H1 (cell line): ENCODE measurements around the gene WASL. TPM values are rescaled to one million over a fixed set of nuclear protein-coding genes. Genes with fewer than 3 reads are reported as not detected.
A peak's percentile ranks its signal among the peaks of the same experiment; 100 is the strongest.

Experiments used
- CTCF ChIA-PET: fragments of 300-600 bp; sonication (Branson Sonifier 250); formaldehyde crosslinking; loops from one replicate; lab custom pipeline; 2021; ENCODE audit not compliant: partially characterized antibody; lab: Charles Lee
- POLR2A ChIA-PET: fragments of 300-600 bp; sonication (Branson Sonifier 250); formaldehyde crosslinking; loops from one replicate; lab custom pipeline; 2021; ENCODE audit warnings: inconsistent platforms; ENCODE audit not compliant: partially characterized antibody; lab: Charles Lee
- DNase-seq, 2 experiments: peaks; one replicate each; pipeline versions ENCODE4 v3.0.0 to v3.0.0-alpha.2; 2010 to 2022; ENCODE audit warnings: low spot score in 2 of 2, low read depth in 1 of 2, mixed read lengths in 1 of 2
- FAIRE-seq: peaks from 2 replicates; lab custom pipeline; 2011; peaks lifted over from hg19 to GRCh38; lab: Jason Lieb, UNC
- H2AFZ ChIP-seq: 2 replicates; pipeline ENCODE4 v1.8.1; 2012; ENCODE audit warnings: low read length, inconsistent platforms
- H2AK5ac ChIP-seq: 2 replicates; pipeline ENCODE4 v1.6.1; 2013; ENCODE audit warnings: low read depth, low read length
- H2BK120ac ChIP-seq: replicated peaks from 2 replicates; pipeline ENCODE3; 2013; ENCODE audit warnings: low read depth, low read length, inconsistent platforms
- H2BK12ac ChIP-seq: 2 replicates; pipeline ENCODE4 v1.6.1; 2013; ENCODE audit warnings: low read depth, low read length
- H2BK15ac ChIP-seq: 2 replicates; pipeline ENCODE4 v1.6.1; 2013; ENCODE audit warnings: low read length
- H2BK20ac ChIP-seq: 2 replicates; pipeline ENCODE4 v1.6.1; 2013; ENCODE audit warnings: low read length
- H2BK5ac ChIP-seq: 2 replicates; pipeline ENCODE4 v1.6.1; 2013; ENCODE audit warnings: low read depth, low read length
- H3K14ac ChIP-seq: 2 replicates; pipeline ENCODE4 v1.6.1; 2013; ENCODE audit warnings: inconsistent platforms; ENCODE audit not compliant: insufficient read length
- H3K18ac ChIP-seq: 2 replicates; pipeline ENCODE4 v1.6.1; 2013; ENCODE audit warnings: low read length; ENCODE audit errors: extremely low read depth
- H3K23ac ChIP-seq: 2 replicates; pipeline ENCODE4 v1.6.1; 2013; ENCODE audit warnings: inconsistent platforms; ENCODE audit not compliant: insufficient read length
- H3K23me2 ChIP-seq: 2 replicates; pipeline ENCODE4 v1.6.1; 2013; ENCODE audit warnings: low read depth, low read length
- H3K27ac ChIP-seq: 2 replicates; pipeline ENCODE4 v1.6.1; 2011; ENCODE audit warnings: low read depth, low read length, inconsistent platforms
- H3K27me3 ChIP-seq, 4 experiments: replicated peaks in 1 of 4; 1 replicate in 1 of 4; 2 replicates in 3 of 4; pipeline versions ENCODE4 v1.6.1 to v1.8.1; 2011 to 2013; ENCODE audit warnings: low read length in 3 of 4, mild to moderate bottlenecking in 3 of 4, inconsistent platforms in 2 of 4, mixed read lengths in 2 of 4, moderate library complexity in 1 of 4; ENCODE audit not compliant: control insufficient read depth in 3 of 4, insufficient read depth in 3 of 4; ENCODE audit errors: extremely low read depth in 1 of 4
- H3K36me3 ChIP-seq, 4 experiments: 2 replicates each; pipeline versions ENCODE4 v1.6.1 to v1.8.1; 2011 to 2013; ENCODE audit warnings: mild to moderate bottlenecking in 4 of 4, low read length in 3 of 4, moderate library complexity in 2 of 4, control low read depth in 1 of 4, inconsistent platforms in 1 of 4; ENCODE audit not compliant: insufficient read depth in 4 of 4, control insufficient read depth in 2 of 4
- H3K4ac ChIP-seq: replicated peaks from 2 replicates; pipeline ENCODE3; 2013; ENCODE audit warnings: low read length, low read depth, mixed read lengths, inconsistent platforms; ENCODE audit not compliant: insufficient read length
- H3K4me1 ChIP-seq, 4 experiments: replicated peaks in 1 of 4; 1 replicate in 1 of 4; 2 replicates in 3 of 4; pipeline versions ENCODE4 v1.6.1 to v1.8.1; 2011 to 2013; ENCODE audit warnings: low read length in 3 of 4, inconsistent platforms in 2 of 4, mixed read lengths in 1 of 4; ENCODE audit not compliant: insufficient read depth in 4 of 4, control insufficient read depth in 3 of 4
- H3K4me2 ChIP-seq, 2 experiments: 2 replicates each; pipeline versions ENCODE4 v1.6.1 to v1.8.1; 2011 to 2013; ENCODE audit warnings: low read depth in 2 of 2, low read length in 2 of 2, control low read depth in 1 of 2, inconsistent platforms in 1 of 2, mild to moderate bottlenecking in 1 of 2; ENCODE audit not compliant: insufficient read depth in 1 of 2
- H3K4me3 ChIP-seq, 4 experiments: fragments of 200-600, 300-600 bp in 1 of 4; sonication (generic), shearing (Covaris generic), sonication (Bioruptor Twin) in 1 of 4; 2 replicates each; pipeline versions ENCODE4 v1.5.1 to v1.8.1; 2011 to 2016; ENCODE audit warnings: low read length in 4 of 4, low read depth in 3 of 4, control low read depth in 2 of 4, inconsistent platforms in 2 of 4, mild to moderate bottlenecking in 2 of 4, mixed read lengths in 1 of 4, moderate library complexity in 1 of 4; ENCODE audit not compliant: insufficient read depth in 2 of 4; ENCODE audit errors: extremely low read depth in 1 of 4
- H3K56ac ChIP-seq: replicated peaks from 2 replicates; pipeline ENCODE3; 2013; ENCODE audit warnings: low read depth, mild to moderate bottlenecking, mixed read lengths, low read length, inconsistent platforms; ENCODE audit not compliant: insufficient read length
- H3K79me1 ChIP-seq: 2 replicates; pipeline ENCODE4 v1.6.1; 2013; ENCODE audit warnings: low read depth, low read length, control low read depth
- H3K79me2 ChIP-seq, 2 experiments: 2 replicates each; pipeline versions ENCODE4 v1.6.1 to v1.8.1; 2012 to 2013; ENCODE audit warnings: low read length in 2 of 2, mild to moderate bottlenecking in 2 of 2, inconsistent platforms in 1 of 2; ENCODE audit not compliant: insufficient read depth in 2 of 2, control insufficient read depth in 1 of 2
- H3K9ac ChIP-seq, 4 experiments: replicated peaks in 1 of 4; 1 replicate in 1 of 4; 2 replicates in 3 of 4; pipeline versions ENCODE4 v1.6.1 to v1.8.1; 2011 to 2013; ENCODE audit warnings: low read depth in 3 of 4, low read length in 3 of 4, control low read depth in 2 of 4, mild to moderate bottlenecking in 2 of 4, moderate library complexity in 2 of 4, inconsistent platforms in 1 of 4; ENCODE audit errors: extremely low read depth in 1 of 4
- H3K9me3 ChIP-seq, 2 experiments: 2 replicates each; pipeline versions ENCODE4 v1.6.1 to v1.8.1; 2012 to 2013; ENCODE audit warnings: mild to moderate bottlenecking in 2 of 2, moderate library complexity in 2 of 2, control low read depth in 1 of 2, inconsistent platforms in 1 of 2, low read depth in 1 of 2, low read length in 1 of 2, mixed read lengths in 1 of 2; ENCODE audit not compliant: insufficient read depth in 2 of 2
- H4K20me1 ChIP-seq, 2 experiments: replicated peaks in 1 of 2; 2 replicates each; pipeline versions ENCODE3 to v1.8.1; 2011 to 2013; ENCODE audit warnings: inconsistent platforms in 2 of 2, low read length in 2 of 2, mild to moderate bottlenecking in 1 of 2; ENCODE audit not compliant: insufficient read depth in 2 of 2, control insufficient read depth in 1 of 2
- H4K5ac ChIP-seq: 2 replicates; pipeline ENCODE4 v1.6.1; 2013; ENCODE audit warnings: low read length, low read depth, mixed read lengths, inconsistent platforms; ENCODE audit not compliant: insufficient read length
- H4K8ac ChIP-seq: 2 replicates; pipeline ENCODE4 v1.8.0; 2013; ENCODE audit warnings: mild to moderate bottlenecking, moderate library complexity, low read length, inconsistent platforms; ENCODE audit not compliant: insufficient read depth; ENCODE audit errors: extremely low read depth
- H4K91ac ChIP-seq: replicated peaks from 2 replicates; pipeline ENCODE3; 2013; ENCODE audit warnings: low read length, mixed read lengths, inconsistent platforms; ENCODE audit not compliant: insufficient read length
- ATF3 ChIP-seq: IDR thresholded peaks from 2 replicates; pipeline ENCODE4 v1.6.1; 2011; ENCODE audit warnings: low read depth, mild to moderate bottlenecking, low read length; ENCODE audit not compliant: insufficient read depth
- CHD1 ChIP-seq: IDR thresholded peaks from 2 replicates; pipeline ENCODE4 v1.6.1; 2012; ENCODE audit warnings: low read depth, low read length, improper control_type of control experiment
- GABPA ChIP-seq: IDR thresholded peaks from 2 replicates; pipeline ENCODE4 v1.6.1; 2011; ENCODE audit warnings: mild to moderate bottlenecking, low read length, moderate library complexity, borderline replicate concordance; ENCODE audit not compliant: insufficient read depth
- NANOG ChIP-seq: IDR thresholded peaks from 2 replicates; pipeline ENCODE4 v1.6.1; 2011; ENCODE audit warnings: low read length, low read depth, mild to moderate bottlenecking, inconsistent platforms; ENCODE audit not compliant: insufficient read depth, poor library complexity, severe bottlenecking
- NRF1 ChIP-seq: IDR thresholded peaks from 2 replicates; pipeline ENCODE4 v1.6.1; 2011; ENCODE audit warnings: mild to moderate bottlenecking, low read depth, low read length, improper control_type of control experiment
- SP2 ChIP-seq: IDR thresholded peaks from 2 replicates; pipeline ENCODE4 v1.6.1; 2012; ENCODE audit warnings: mild to moderate bottlenecking, low read length, inconsistent platforms
- WGBS, 2 experiments: shearing (Covaris generic) in 1 of 2; methylation state at CpG; one replicate each; pipeline versions ENCODE4 v1.1.6 to v1.1.7; 2013 to 2015; ENCODE audit warnings: low lambda C conversion rate in 2 of 2, mixed read lengths in 2 of 2, inconsistent platforms in 1 of 2, low coverage in 1 of 2, missing lambda C conversion rate in 1 of 2; ENCODE audit not compliant: insufficient replicate concordance in 2 of 2, insufficient coverage in 1 of 2, insufficient read length in 1 of 2; ENCODE audit errors: extremely low coverage in 1 of 2, missing lambda C conversion rate in 1 of 2; 5-methylcytosine and 5-hydroxymethylcytosine counted together
- polyA plus RNA-seq, 7 experiments: library from polyadenylated mRNA; depleted of rRNA in 3 of 7; stranded (reverse) in 5 of 7; unstranded in 2 of 7; fragments of >200 nt in 5 of 7; fragments of 200-250 nt in 2 of 7; gene quantifications; 1 replicate in 5 of 7; 2 replicates in 1 of 7; 4 replicates in 1 of 7; pipeline versions ENCODE4 v1.2.1 to v1.2.3, GENCODE V29; 2011 to 2013; ENCODE audit warnings: missing spikeins in 2 of 7, mixed read lengths in 2 of 7
- total RNA-seq: library from RNA; stranded (reverse); fragmentation: NEBNext Ultra II Directional; extraction: Animal tissue kit (Norgen Biotek cat#: 25700); gene quantifications from 2 replicates; pipeline ENCODE4 v1.2.1, GENCODE V29; 2021

WASL gene
- total and polyA plus RNA-seq, 2 of the 8 experiments (the other 6 are each of a cell fraction or from before 2014, with no cell fraction given): 7.7 to 38.9 TPM

DNA sequence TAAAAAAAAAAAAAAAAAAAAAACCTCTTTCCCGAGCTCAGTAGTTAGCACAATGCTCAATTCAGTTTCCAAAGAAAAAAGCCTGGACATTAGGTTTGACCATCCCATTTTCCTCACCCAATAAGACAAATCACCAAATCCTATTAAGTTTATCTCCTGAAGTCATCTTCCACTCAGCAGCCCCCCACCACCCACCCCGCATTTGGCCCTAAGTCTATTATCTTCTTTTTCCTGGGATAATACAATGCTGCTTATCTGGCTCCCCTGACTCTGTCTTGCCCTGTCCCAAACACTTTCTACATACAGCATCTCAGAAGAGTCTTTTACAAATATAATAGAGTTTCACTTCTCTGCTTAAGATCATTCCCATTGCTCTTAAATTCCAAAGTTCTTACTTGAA lies 110.9 kb downstream of the WASL start:
- TF ChIP-seq ATF3 (no peak), NRF1 (no peak), SP2 (no peak), CHD1 (no peak), NANOG (no peak), GABPA (no peak)
- Histone ChIP-seq H2BK5ac (no peak overlapping the region), H3K4me3 (no peak overlapping the region), H3K4me2 (no peak overlapping the region), H3K23ac (no peak overlapping the region), H3K9me3 (no peaks in the 10 kb centered on the region), H3K27me3 (no peaks in the 10 kb centered on the region), H3K79me2 (no peaks in the 10 kb centered on the region), H2AK5ac (no peak overlapping the region), H3K4ac (no peak overlapping the region), H3K14ac (no peak overlapping the region), H3K4me1 (no peaks in the 10 kb centered on the region), H2BK120ac (no peak overlapping the region), H3K9ac (no peak overlapping the region), H2AFZ (no peak overlapping the region), H2BK12ac (no peak overlapping the region), H4K91ac (no peak overlapping the region), H4K5ac (no peak overlapping the region), H3K18ac (no peak overlapping the region), H2BK15ac (no peak overlapping the region), H2BK20ac (0 out of 2 replicates have a peak overlapping the region, but pooled peaks have one; percentile 24), H3K36me3 (no peaks in the 10 kb centered on the region), H3K56ac (no peak overlapping the region), H4K20me1 (no peaks in the 10 kb centered on the region), H3K79me1 (no peaks in the 10 kb centered on the region), H3K27ac (no peak overlapping the region), H3K23me2 (0 out of 2 replicates have a peak, but pooled peaks cover 1% of the 10 kb centered on the region), H4K8ac (no peak overlapping the region)
- DNase-seq (no peak), FAIRE-seq (no peak)
- POLR2A ChIA-PET: no interaction called here
- WGBS, 2 experiments: 87% methylated on average over 2 of the region's 2 CpGs; no CpG with 5 or more reads in 1 of the 2 experiments
- CTCF ChIA-PET: interaction anchor here (0.7 to 3.5 kb wide), 12 partner anchors 12 to 234 kb away, joined by 3 to 26 read pairs (median 11); no protein-coding TSS in a partner anchor
